HUES48 (cell line): ENCODE results near the gene RASSF10.

Experiments
- H3K27ac ChIP-seq: one replicate; pipeline ENCODE4 v1.7.0; 2013; ENCODE audit warnings: low read depth, low read length, inconsistent platforms
- H3K27me3 ChIP-seq: 2 replicates; pipeline ENCODE4 v1.6.1; 2013; ENCODE audit warnings: mild to moderate bottlenecking, low read length; ENCODE audit not compliant: control insufficient read depth, insufficient read depth
- H3K36me3 ChIP-seq: 2 replicates; pipeline ENCODE4 v1.6.1; 2013; ENCODE audit warnings: low read length; ENCODE audit not compliant: control insufficient read depth, insufficient read depth
- H3K4me1 ChIP-seq: 2 replicates; pipeline ENCODE4 v1.6.1; 2013; ENCODE audit warnings: mild to moderate bottlenecking, low read length; ENCODE audit not compliant: control insufficient read depth, insufficient read depth
- H3K4me3 ChIP-seq: 2 replicates; pipeline ENCODE4 v1.5.1; 2013; ENCODE audit warnings: mild to moderate bottlenecking, low read depth, low read length
- H3K9ac ChIP-seq: 2 replicates; pipeline ENCODE4 v1.6.1; 2013; ENCODE audit warnings: mild to moderate bottlenecking, low read depth, low read length, moderate library complexity
- H3K9me3 ChIP-seq: 2 replicates; pipeline ENCODE4 v1.6.1; 2013; ENCODE audit warnings: low read length; ENCODE audit not compliant: control insufficient read depth, insufficient read depth

RASSF10 gene

DNA sequence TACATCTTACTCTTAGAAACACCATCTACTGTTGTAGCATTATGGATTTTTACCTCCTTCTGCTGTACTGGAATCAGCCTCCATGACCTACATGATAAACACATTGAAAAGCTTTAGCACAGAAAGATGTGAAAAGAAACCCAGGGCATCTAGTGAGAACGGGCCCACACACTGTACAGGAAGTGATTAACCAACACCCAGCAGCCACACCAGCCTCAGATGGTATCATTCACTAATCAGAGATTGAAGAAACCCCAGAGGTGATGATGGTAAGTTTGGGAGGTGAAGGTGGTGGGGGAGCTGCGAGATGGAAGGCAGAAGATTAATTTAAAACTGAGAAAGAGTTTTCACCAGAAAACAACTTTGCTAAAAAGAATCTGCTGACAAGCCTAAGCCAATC is 46.1 kb downstream of the RASSF10 start:
- Histone ChIP-seq H3K4me1 (0 out of 2 replicates have a peak, but pooled peaks cover 3% of the 10 kb centered on the region), H3K36me3 (no peaks in the 10 kb centered on the region), H3K9ac (no peak overlapping the region), H3K27ac (no peak overlapping the region), H3K4me3 (no peak overlapping the region), H3K9me3 (no peaks in the 10 kb centered on the region), H3K27me3 (no peaks in the 10 kb centered on the region)

DNA sequence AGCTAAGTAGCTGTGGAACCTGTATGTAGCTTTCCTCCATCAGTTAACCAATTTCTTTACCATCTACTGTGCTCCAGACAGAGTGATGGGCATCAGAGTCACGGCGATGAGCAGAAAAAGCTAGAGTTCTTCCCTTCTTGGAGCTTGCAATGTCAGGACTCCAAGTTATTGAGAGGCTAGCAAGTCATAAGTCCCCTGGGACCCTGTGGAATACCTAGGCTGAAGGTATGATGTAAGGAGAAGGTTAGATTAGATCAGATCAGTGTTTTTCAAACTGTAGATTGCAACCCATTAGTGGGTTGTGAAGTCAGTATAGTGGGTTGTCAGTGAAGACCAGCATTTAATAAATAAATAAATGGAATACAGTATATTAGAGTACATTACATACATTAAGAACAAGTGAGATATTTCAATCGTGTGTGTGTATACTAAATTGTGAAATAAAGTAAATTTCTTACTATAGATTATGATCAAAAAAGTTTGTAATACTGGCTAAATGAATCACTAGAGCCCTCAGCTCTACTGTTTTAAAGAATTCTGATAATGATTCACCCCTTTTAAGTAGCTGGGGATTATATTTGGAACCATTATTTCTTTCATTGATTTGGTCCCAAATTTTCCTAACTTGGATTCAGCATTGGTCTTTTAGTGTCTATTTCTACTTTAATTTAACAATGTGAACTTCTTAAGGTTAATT is 52.3 kb downstream of the RASSF10 start:
- no peak overlapping the region for H3K4me3 ChIP-seq
- no peaks in the 10 kb centered on the region for H3K9me3 ChIP-seq
- no peak overlapping the region for H3K9ac ChIP-seq
- H3K4me1 ChIP-seq = no peaks in the 10 kb centered on the region
- no peaks in the 10 kb centered on the region for H3K27me3 ChIP-seq
- no peaks in the 10 kb centered on the region for H3K36me3 ChIP-seq
- H3K27ac ChIP-seq = no peak overlapping the region
